ENCODE results near the gene ZBED5. TPM values are rescaled to one million over a fixed set of nuclear protein-coding genes. Genes with fewer than 3 reads are reported as not detected.
"Not testable (repeated sequence)": the region's sequence is repeated elsewhere in the genome, so short reads cannot be mapped to it uniquely, and the experiment has no call there.

Gene ZBED5
- total RNA-seq, 2 experiments from 2014 or later: 34.6 to 36.2 TPM

DNA sequence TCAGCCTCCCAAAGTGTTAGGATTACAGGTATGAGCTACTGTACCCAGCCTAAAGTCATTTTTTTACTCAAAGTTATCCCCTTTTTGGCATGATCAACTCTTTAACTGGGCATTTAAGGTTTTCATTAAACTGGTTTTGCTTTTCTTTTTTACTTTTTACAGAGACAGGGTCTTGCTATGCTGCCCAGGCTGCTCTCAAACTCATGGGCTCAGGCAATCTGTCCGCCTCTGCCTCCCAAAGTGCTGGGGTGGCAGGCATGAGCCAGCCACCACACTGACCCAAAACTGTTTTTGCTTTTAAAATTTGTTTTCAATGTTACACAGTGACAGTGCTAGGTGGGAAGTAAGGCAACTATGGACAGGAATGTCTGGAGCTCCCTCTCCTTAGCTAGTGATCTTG is 3.9 kb upstream of the ZBED5 start:
- Mint-ChIP-seq H3K36me3 (peaks cover 15% of the 10 kb centered on the region), H3K4me1 (peaks cover 25% of the 10 kb centered on the region), H3K27me3 (no peaks in the 10 kb centered on the region), H3K4me3 (no peak overlapping the region), H3K9me3 (peaks cover 6% of the 10 kb centered on the region), H3K27ac (no peak overlapping the region)
- DNase-seq: no peak

DNA sequence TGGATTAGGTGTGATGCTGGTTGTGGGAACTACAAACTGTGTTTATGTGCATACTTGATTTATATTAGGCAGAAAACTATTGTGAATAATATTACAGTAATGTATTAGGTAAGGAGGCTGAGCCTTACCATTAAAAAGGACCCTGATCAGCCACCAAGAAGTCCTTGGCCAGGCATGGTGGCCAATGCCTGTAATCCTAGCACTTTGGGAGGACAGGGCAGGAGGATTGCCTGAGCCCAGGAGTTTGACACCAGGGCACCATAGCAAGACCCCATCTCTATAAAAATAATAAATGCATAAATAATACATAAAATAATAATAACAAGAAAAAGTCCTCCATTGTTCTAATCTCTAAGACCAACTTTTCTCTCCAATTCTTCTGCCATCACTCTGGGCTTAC is 3.2 kb upstream of the ZBED5 start:
- peaks cover 31% of the 10 kb centered on the region for H3K4me1 Mint-ChIP-seq
- no peaks in the 10 kb centered on the region for H3K27me3 Mint-ChIP-seq
- DNase-seq: no peak
- no peak overlapping the region for H3K4me3 Mint-ChIP-seq
- peaks cover 19% of the 10 kb centered on the region for H3K36me3 Mint-ChIP-seq
- no peak overlapping the region for H3K27ac Mint-ChIP-seq
- H3K9me3 Mint-ChIP-seq: peaks cover 2% of the 10 kb centered on the region

DNA sequence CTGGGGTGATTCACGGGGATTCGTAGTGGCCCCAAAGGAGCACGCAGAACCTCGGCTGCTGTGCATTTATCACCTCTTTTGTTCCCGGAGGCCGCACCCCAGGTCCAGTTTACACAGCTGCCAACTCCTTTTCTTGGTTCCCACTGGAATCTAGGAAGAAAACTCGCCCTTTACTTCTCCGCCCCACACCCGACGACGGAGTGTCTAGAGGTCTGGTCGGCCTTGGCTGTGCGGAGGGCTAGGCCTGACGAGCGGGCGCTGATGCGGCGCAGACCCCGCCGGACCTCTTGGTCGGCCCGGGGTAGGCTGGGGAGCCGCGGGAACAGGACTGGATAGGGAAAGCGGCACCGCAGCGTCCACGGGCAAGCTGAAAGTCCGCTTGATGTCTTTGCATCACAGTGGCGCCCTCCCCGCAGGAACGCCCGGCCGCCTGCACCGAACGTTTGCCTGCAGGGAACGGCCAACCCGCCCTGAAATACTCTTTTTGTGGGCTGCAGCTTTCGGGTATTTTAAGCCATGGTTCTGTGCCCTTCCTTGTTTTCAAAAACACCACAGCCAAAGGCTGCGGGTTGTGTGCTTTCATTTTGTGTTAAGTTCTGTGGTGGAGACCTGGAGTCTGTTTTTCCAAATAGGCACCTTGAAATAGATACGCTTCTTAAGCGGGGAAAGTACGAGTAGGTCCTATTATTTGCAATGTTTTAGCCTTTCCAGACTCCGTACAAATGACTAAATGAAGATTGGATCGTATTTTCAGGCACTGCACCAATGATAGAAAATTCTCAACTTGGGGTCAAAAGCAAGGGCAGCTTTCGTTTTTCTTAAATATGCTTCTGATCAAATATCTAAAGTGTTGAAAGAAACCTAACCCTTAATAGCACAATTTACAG is 829 bp upstream of the ZBED5 start:
- peak; percentile 45 for DNase-seq
- Mint-ChIP-seq H3K36me3 (peaks cover 29% of the 10 kb centered on the region), H3K27me3 (no peaks in the 10 kb centered on the region), H3K9me3 (no peaks in the 10 kb centered on the region), H3K27ac (peak overlapping the region; percentile 99), H3K4me3 (peak overlapping the region; percentile 98), H3K4me1 (peaks cover 37% of the 10 kb centered on the region)

GRCh38 chr11:10857459-10857708 is 469 bp downstream of the ZBED5 start:
- H3K4me1 Mint-ChIP-seq: peaks cover 36% of the 10 kb centered on the region
- H3K27me3 Mint-ChIP-seq: no peaks in the 10 kb centered on the region
- H3K36me3 Mint-ChIP-seq: peaks cover 39% of the 10 kb centered on the region
- H3K27ac Mint-ChIP-seq: peak overlapping the region; percentile 99
- H3K9me3 Mint-ChIP-seq: no peaks in the 10 kb centered on the region
- DNase-seq: no peak
- peak overlapping the region; percentile 98 for H3K4me3 Mint-ChIP-seq

- no peaks in the 10 kb centered on the region for H3K27me3 Mint-ChIP-seq
- peaks cover 39% of the 10 kb centered on the region for H3K4me1 Mint-ChIP-seq
- DNase-seq: no peak
- peaks cover 44% of the 10 kb centered on the region for H3K36me3 Mint-ChIP-seq
- H3K9me3 Mint-ChIP-seq: peaks cover under 1% of the 10 kb centered on the region
- H3K4me3 Mint-ChIP-seq: peak overlapping the region; percentile 98
- H3K27ac Mint-ChIP-seq: peak overlapping the region; percentile 99
Measured at GRCh38 chr11:10856689-10857458, 979 bp downstream of the ZBED5 start.

- Mint-ChIP-seq H3K36me3 (peaks cover 51% of the 10 kb centered on the region), H3K4me3 (no peak overlapping the region), H3K9me3 (peaks cover 1% of the 10 kb centered on the region), H3K27ac (no peak overlapping the region), H3K4me1 (peaks cover 36% of the 10 kb centered on the region), H3K27me3 (no peaks in the 10 kb centered on the region)
- no peak for DNase-seq
Measured at GRCh38 chr11:10855295-10855694, 2.6 kb downstream of the ZBED5 start.

DNA sequence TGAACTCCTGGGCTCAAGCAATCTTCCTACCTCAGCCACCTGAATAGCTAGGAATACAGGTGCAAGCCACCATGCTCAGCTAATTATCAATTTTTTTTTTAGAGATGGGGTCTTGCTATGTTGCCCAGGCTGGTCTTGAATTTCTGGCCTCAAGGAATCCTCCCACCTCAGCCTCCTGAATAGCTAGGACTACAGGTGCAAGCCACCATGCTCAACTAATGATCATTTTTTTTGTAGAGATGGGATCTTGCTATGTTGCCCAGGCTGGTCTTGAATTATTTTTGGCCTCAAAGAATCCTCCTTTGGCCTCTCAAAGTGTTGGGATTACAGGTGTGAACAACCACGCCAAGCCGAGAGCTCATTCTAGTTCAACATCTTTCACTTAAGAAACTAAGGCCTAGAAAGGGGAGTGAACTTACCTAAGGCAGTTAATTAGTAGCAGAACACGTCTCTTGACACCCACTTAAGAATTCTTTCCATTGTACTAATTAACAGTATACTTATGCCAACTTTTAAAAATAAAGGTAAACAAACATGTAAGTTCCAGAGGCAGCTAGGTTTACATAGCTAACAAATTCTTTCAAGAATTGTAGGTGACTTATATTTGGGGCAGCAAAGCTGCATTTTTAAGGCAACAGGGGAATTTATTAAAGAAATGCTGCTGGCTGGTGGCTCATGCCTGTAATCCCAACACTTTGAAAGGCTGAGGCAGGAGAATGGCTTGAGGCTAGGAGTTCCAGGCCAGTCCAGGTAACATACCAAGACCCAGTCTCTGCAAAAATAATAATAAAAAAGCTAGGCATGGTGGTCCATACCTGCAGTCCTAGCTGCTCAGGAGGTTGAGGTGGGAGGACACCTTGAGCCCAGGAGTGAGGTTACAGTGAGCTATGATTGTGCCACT is 9.6 kb downstream of the ZBED5 start:
- Mint-ChIP-seq H3K4me3 (no peak overlapping the region), H3K27ac (no peak overlapping the region)

GRCh38 chr11:10846660-10847059 is 11.2 kb downstream of the ZBED5 start:
- Mint-ChIP-seq H3K36me3 (peaks cover 20% of the 10 kb centered on the region), H3K4me1 (peaks cover 19% of the 10 kb centered on the region), H3K4me3 (no peak overlapping the region), H3K9me3 (no peaks in the 10 kb centered on the region), H3K27me3 (no peaks in the 10 kb centered on the region), H3K27ac (no peak overlapping the region)
- no peak for DNase-seq

More for the DNA sequence above, 9.6 kb downstream of the ZBED5 start:
- Mint-ChIP-seq H3K4me1 (peaks cover 28% of the 10 kb centered on the region), H3K27me3 (no peaks in the 10 kb centered on the region), H3K36me3 (peaks cover 32% of the 10 kb centered on the region), H3K9me3 (peaks cover 1% of the 10 kb centered on the region)
- DNase-seq: no peak

- H3K36me3 Mint-ChIP-seq: peaks cover 12% of the 10 kb centered on the region
- no peaks in the 10 kb centered on the region for H3K27me3 Mint-ChIP-seq
- no peak for DNase-seq
- H3K27ac Mint-ChIP-seq: no peak overlapping the region
- no peak overlapping the region for H3K4me3 Mint-ChIP-seq
- H3K4me1 Mint-ChIP-seq: peaks cover 19% of the 10 kb centered on the region
- no peaks in the 10 kb centered on the region for H3K9me3 Mint-ChIP-seq
Measured at GRCh38 chr11:10845589-10845988, 12.3 kb downstream of the ZBED5 start.

DNA sequence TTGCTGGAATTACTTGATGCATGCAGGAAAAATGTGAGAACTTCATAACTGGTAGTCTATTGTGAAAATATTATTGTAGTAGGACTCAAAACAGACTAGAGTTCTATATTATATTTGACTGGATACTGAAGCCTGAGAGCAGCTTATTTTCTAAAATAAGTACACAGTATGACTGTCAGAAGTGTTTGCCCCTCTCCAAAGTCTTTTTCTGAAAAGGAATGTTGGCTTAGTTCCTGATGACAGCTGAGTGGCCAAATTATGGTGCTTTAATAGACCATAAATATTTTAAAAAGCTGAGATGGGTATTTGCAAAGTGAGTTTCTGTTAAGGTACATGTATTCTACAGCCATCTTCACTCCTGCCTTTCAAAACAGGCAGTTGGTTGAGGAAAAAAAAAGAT is 13.1 kb downstream of the ZBED5 start:
- H3K27ac Mint-ChIP-seq: no peak overlapping the region
- no peaks in the 10 kb centered on the region for H3K27me3 Mint-ChIP-seq
- H3K4me3 Mint-ChIP-seq: no peak overlapping the region
- peaks cover 8% of the 10 kb centered on the region for H3K36me3 Mint-ChIP-seq
- no peak for DNase-seq
- H3K4me1 Mint-ChIP-seq: peaks cover 19% of the 10 kb centered on the region
- no peaks in the 10 kb centered on the region for H3K9me3 Mint-ChIP-seq

- Mint-ChIP-seq H3K36me3 (peaks cover 4% of the 10 kb centered on the region), H3K27ac (no peak overlapping the region), H3K4me3 (no peak overlapping the region), H3K27me3 (no peaks in the 10 kb centered on the region), H3K4me1 (peaks cover 19% of the 10 kb centered on the region), H3K9me3 (no peaks in the 10 kb centered on the region)
- DNase-seq: no peak
Measured at GRCh38 chr11:10844356-10844755, 13.5 kb downstream of the ZBED5 start.

- Mint-ChIP-seq H3K4me3 (no peak overlapping the region), H3K4me1 (peaks cover 7% of the 10 kb centered on the region), H3K27ac (no peak overlapping the region), H3K9me3 (no peaks in the 10 kb centered on the region), H3K27me3 (no peaks in the 10 kb centered on the region), H3K36me3 (no peaks in the 10 kb centered on the region)
- no peak for DNase-seq
Measured at GRCh38 chr11:10838881-10839280, 19.0 kb downstream of the ZBED5 start.

GRCh38 chr11:10838083-10838482 is 19.8 kb downstream of the ZBED5 start:
- no peak overlapping the region for H3K4me3 Mint-ChIP-seq

GRCh38 chr11:10836884-10837283 is 21.0 kb downstream of the ZBED5 start:
- not testable (repeated sequence) for H3K27me3 Mint-ChIP-seq, DNase-seq, H3K27ac Mint-ChIP-seq, H3K9me3 Mint-ChIP-seq, H3K4me3 Mint-ChIP-seq, H3K4me1 Mint-ChIP-seq, H3K36me3 Mint-ChIP-seq

More at GRCh38 chr11:10838083-10838482, 19.8 kb downstream of the ZBED5 start:
- no peaks in the 10 kb centered on the region for H3K27me3 Mint-ChIP-seq
- peaks cover 7% of the 10 kb centered on the region for H3K4me1 Mint-ChIP-seq
- H3K36me3 Mint-ChIP-seq: no peaks in the 10 kb centered on the region
- no peaks in the 10 kb centered on the region for H3K9me3 Mint-ChIP-seq
- no peak overlapping the region for H3K27ac Mint-ChIP-seq
- no peak for DNase-seq

DNA sequence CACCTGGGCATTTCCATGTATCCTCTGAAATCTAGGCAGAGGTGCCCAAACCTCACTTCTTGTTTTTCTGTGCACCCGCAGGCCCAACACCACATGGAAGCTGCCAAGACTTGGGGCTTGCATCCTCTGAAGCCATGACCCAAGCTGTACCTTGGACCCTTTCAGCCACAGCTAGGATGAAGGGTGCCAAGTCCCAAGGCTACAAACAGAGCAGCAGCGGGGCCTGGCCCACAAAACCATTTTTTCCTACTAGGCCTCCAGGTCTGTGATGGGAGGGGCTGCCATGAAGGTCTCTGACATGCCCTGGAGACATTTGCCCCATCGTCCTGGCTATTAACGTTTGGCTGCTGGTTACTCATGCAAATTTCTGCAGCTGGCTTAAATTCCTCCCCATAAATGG is 28.7 kb downstream of the ZBED5 start:
- peaks cover 7% of the 10 kb centered on the region for H3K4me1 Mint-ChIP-seq
- H3K27me3 Mint-ChIP-seq: no peaks in the 10 kb centered on the region
- H3K9me3 Mint-ChIP-seq: no peaks in the 10 kb centered on the region
- H3K27ac Mint-ChIP-seq: no peak overlapping the region
- no peaks in the 10 kb centered on the region for H3K36me3 Mint-ChIP-seq
- no peak overlapping the region for H3K4me3 Mint-ChIP-seq
- DNase-seq: no peak

All from activated naive CD8-positive, alpha-beta T cell treated with anti-CD3 and anti-CD28 coated beads for 36 hours (primary cell).